ENCODE data around the gene SEMA5A. TPM values are rescaled to one million over a fixed set of nuclear protein-coding genes. Genes with fewer than 3 reads are reported as not detected.

SEMA5A gene
- total and polyA plus RNA-seq, 2 of the 13 experiments (the other 11 are each of a cell fraction or from before 2014, with no cell fraction given) = 0.01 TPM; not detected in 1

- WGBS (ENCODE audit: low lambda C conversion rate) = 0% methylated on average over 1 of the region's 1 CpG
- no peak for ATAC-seq
- no peaks in the 10 kb centered on the region for H3K4me1 ChIP-seq (ENCODE audit: insufficient read depth, low read length)
Observed at GRCh38 chr5:9344751-9345240, 201.1 kb downstream of the SEMA5A start.

More at GRCh38 chr5:9344751-9345240, 201.1 kb downstream of the SEMA5A start:
- ChIA-PET POLR2A (no interaction called here), CTCF (ENCODE audit: low intra/inter-chr PET ratio, low total read pairs) (no interaction called here)
- FAIRE-seq = no peak
- Histone ChIP-seq H4K20me1 (ENCODE audit: insufficient read depth, low read length) (no peaks in the 10 kb centered on the region), H3K9ac (ENCODE audit: insufficient read depth, low read depth, low read length) (no peak overlapping the region), H3K27ac (ENCODE audit: extremely low read length, insufficient read depth, low read length) (no peak overlapping the region), H3K27me3 (ENCODE audit: control insufficient read depth in 1 of 2, insufficient read depth in 2 of 2, low read length in 2 of 2) (no peaks in the 10 kb centered on the region), H3K79me2 (ENCODE audit: insufficient read depth, low read length) (no peaks in the 10 kb centered on the region), H3K4me3 (replicated peaks in 1 of 3; ENCODE audit: insufficient read depth in 1 of 3, low read depth in 2 of 3, low read length in 3 of 3) (no peak overlapping the region), H3K36me3 (replicated peaks in 1 of 2; ENCODE audit: control insufficient read depth in 1 of 2, insufficient read depth in 2 of 2, low read length in 2 of 2) (no peaks in the 10 kb centered on the region), H3K4me2 (ENCODE audit: low read depth, low read length) (no peak overlapping the region), H2AFZ (ENCODE audit: low read length) (no peak overlapping the region), H3K9me3 (ENCODE audit: low read length) (no peaks in the 10 kb centered on the region)
- in situ Hi-C loops (cut with HindIII; ENCODE audit: extremely low pct_ligation_motif_present, low pct_unique_long_range_greater_than_20kb) = no loop called here
- BruUV-seq (replicated peaks) = no TSS peak
- intact Hi-C loops (cut with micrococcal nuclease; ENCODE audit: unreplicated experiment) = no loop called here
- no peak for DNase-seq (ENCODE audit: low spot score)
- no peak for TF ChIP-seq ZSCAN30 (CRISPR knock-in tag; IDR thresholded peaks at IDR 0.05)
- TF ChIP-seq ZKSCAN1 (IDR thresholded peaks at IDR 0.05; ENCODE audit: low read length) = no peak
- no peak for TF ChIP-seq BRD4 (CRISPR knock-in tag; IDR thresholded peaks at IDR 0.05)
- no peak for TF ChIP-seq MEF2D (CRISPR knock-in tag; IDR thresholded peaks at IDR 0.05)
- no peak for TF ChIP-seq THAP9 (CRISPR knock-in tag; IDR thresholded peaks at IDR 0.05; ENCODE audit: borderline replicate concordance)
- TF ChIP-seq ZBTB7B (CRISPR knock-in tag; IDR thresholded peaks at IDR 0.05) = no peak
- no peak for TF ChIP-seq THYN1 (CRISPR knock-in tag; IDR thresholded peaks at IDR 0.05; ENCODE audit: borderline replicate concordance, low read depth)
- TF ChIP-seq MTERF4 (CRISPR knock-in tag; IDR thresholded peaks at IDR 0.05) = no peak
- TF ChIP-seq KDM5A (IDR thresholded peaks at IDR 0.05; ENCODE audit: borderline replicate concordance, low read length) = no peak
- TF ChIP-seq FOXA1 (IDR thresholded peaks at IDR 0.05) = no peak
- TF ChIP-seq FOXA1 (CRISPR knock-in tag; IDR thresholded peaks at IDR 0.05) = no peak
- TF ChIP-seq MLLT10 (CRISPR knock-in tag; IDR thresholded peaks at IDR 0.05) = no peak
- no peak for TF ChIP-seq ZNF512B (CRISPR knock-in tag; IDR thresholded peaks at IDR 0.05; ENCODE audit: borderline replicate concordance)
- no peak for TF ChIP-seq YY1 (IDR thresholded peaks at IDR 0.05; ENCODE audit: insufficient read depth, insufficient replicate concordance, low read depth, low read length)
- no peak for TF ChIP-seq ZNF768 (CRISPR knock-in tag; IDR thresholded peaks at IDR 0.05)
- no peak for TF ChIP-seq SUZ12 (IDR thresholded peaks at IDR 0.05; ENCODE audit: low read depth, low read length)
- TF ChIP-seq ZFP62 (CRISPR knock-in tag; IDR thresholded peaks at IDR 0.05) = no peak
